Duodenal mucosa (tissue), 2 donors: ENCODE data around the gene LRGUK.

ENCODE experiments used
- H3K27ac ChIP-seq: one replicate; pipeline ENCODE4 v1.7.0; 2013; ENCODE audit warnings: low read depth, low read length
- H3K27me3 ChIP-seq, 2 donors: one replicate each; pipeline ENCODE4 v1.7.0; 2013; ENCODE audit warnings: low read length in 2 of 2, control low read depth in 1 of 2; ENCODE audit not compliant: insufficient read depth in 2 of 2, control insufficient read depth in 1 of 2
- H3K36me3 ChIP-seq, 2 donors: one replicate each; pipeline ENCODE4 v1.7.0; 2013; ENCODE audit warnings: low read length in 2 of 2, control low read depth in 1 of 2; ENCODE audit not compliant: insufficient read depth in 2 of 2, control insufficient read depth in 1 of 2
- H3K4me1 ChIP-seq, 2 donors: one replicate each; pipeline ENCODE4 v1.7.0; 2013; ENCODE audit warnings: low read length in 2 of 2, control low read depth in 1 of 2; ENCODE audit not compliant: insufficient read depth in 2 of 2, control insufficient read depth in 1 of 2
- H3K4me3 ChIP-seq, 2 donors: one replicate each; pipeline ENCODE4 v1.7.0; 2013; ENCODE audit warnings: low read length in 2 of 2, low read depth in 1 of 2
- H3K9ac ChIP-seq, 2 donors: one replicate each; pipeline ENCODE4 v1.7.0; 2013; ENCODE audit warnings: low read length in 2 of 2, low read depth in 1 of 2
- H3K9me3 ChIP-seq, 2 donors: one replicate each; pipeline ENCODE4 v1.7.0; 2013; ENCODE audit warnings: low read length in 2 of 2, control low read depth in 1 of 2; ENCODE audit not compliant: control insufficient read depth in 1 of 2

Gene LRGUK

GRCh38 chr7:134278502-134279153 is 151.5 kb downstream of the LRGUK start:
- Histone ChIP-seq H3K27me3 (peaks cover 0 to 1% of the 10 kb centered on the region in 2 donors), H3K36me3 (no peaks in the 10 kb centered on the region), H3K9me3 (no peaks in the 10 kb centered on the region), H3K4me1 (no peaks in the 10 kb centered on the region), H3K9ac (no peak overlapping the region), H3K4me3 (no peak overlapping the region), H3K27ac (no peak overlapping the region)

- peaks cover 0 to 5% of the 10 kb centered on the region in 2 donors for H3K27me3 ChIP-seq
- no peak overlapping the region for H3K4me3 ChIP-seq
- H3K4me1 ChIP-seq = no peaks in the 10 kb centered on the region
- no peak overlapping the region for H3K9ac ChIP-seq
- H3K9me3 ChIP-seq = no peaks in the 10 kb centered on the region
- H3K27ac ChIP-seq = no peak overlapping the region
- H3K36me3 ChIP-seq = no peaks in the 10 kb centered on the region
Observed at GRCh38 chr7:134279336-134279735, 152.2 kb downstream of the LRGUK start.

- Histone ChIP-seq H3K4me1 (no peaks in the 10 kb centered on the region), H3K9ac (no peak overlapping the region), H3K27ac (no peak overlapping the region), H3K4me3 (no peak overlapping the region), H3K27me3 (peaks cover 0 to 5% of the 10 kb centered on the region in 2 donors), H3K9me3 (no peaks in the 10 kb centered on the region), H3K36me3 (no peaks in the 10 kb centered on the region)
Observed at GRCh38 chr7:134279898-134280297, 152.8 kb downstream of the LRGUK start.

- no peaks in the 10 kb centered on the region for H3K4me1 ChIP-seq
- peaks cover 0 to 5% of the 10 kb centered on the region in 2 donors for H3K27me3 ChIP-seq
- H3K27ac ChIP-seq = no peak overlapping the region
- no peak overlapping the region for H3K4me3 ChIP-seq
- H3K9me3 ChIP-seq = no peaks in the 10 kb centered on the region
- no peaks in the 10 kb centered on the region for H3K36me3 ChIP-seq
- no peak overlapping the region for H3K9ac ChIP-seq
Observed at GRCh38 chr7:134280508-134280907, 153.4 kb downstream of the LRGUK start.

GRCh38 chr7:134284011-134284410 is 156.9 kb downstream of the LRGUK start:
- no peak overlapping the region for H3K27ac ChIP-seq
- no peaks in the 10 kb centered on the region for H3K9me3 ChIP-seq
- no peak overlapping the region for H3K9ac ChIP-seq
- H3K36me3 ChIP-seq = no peaks in the 10 kb centered on the region
- H3K27me3 ChIP-seq = peaks cover 0 to 5% of the 10 kb centered on the region in 2 donors
- no peak overlapping the region for H3K4me3 ChIP-seq
- no peaks in the 10 kb centered on the region for H3K4me1 ChIP-seq

- Histone ChIP-seq H3K27ac (no peak overlapping the region), H3K36me3 (no peaks in the 10 kb centered on the region), H3K27me3 (peaks cover 0 to 5% of the 10 kb centered on the region in 2 donors), H3K4me1 (no peaks in the 10 kb centered on the region), H3K9ac (no peak overlapping the region), H3K4me3 (no peak overlapping the region), H3K9me3 (no peaks in the 10 kb centered on the region)
Observed at GRCh38 chr7:134284952-134285351, 157.8 kb downstream of the LRGUK start.

GRCh38 chr7:134287916-134288659 is 160.9 kb downstream of the LRGUK start:
- no peak overlapping the region for H3K27ac ChIP-seq
- H3K9ac ChIP-seq = no peak overlapping the region

GRCh38 chr7:134289423-134289822 is 162.3 kb downstream of the LRGUK start:
- no peaks in the 10 kb centered on the region for H3K9me3 ChIP-seq
- no peak overlapping the region for H3K27ac ChIP-seq
- H3K9ac ChIP-seq = no peak overlapping the region
- H3K4me3 ChIP-seq = no peak overlapping the region
- no peaks in the 10 kb centered on the region for H3K4me1 ChIP-seq
- H3K36me3 ChIP-seq = peaks cover 0 to 4% of the 10 kb centered on the region in 2 donors
- no peaks in the 10 kb centered on the region for H3K27me3 ChIP-seq

More at GRCh38 chr7:134287916-134288659, 160.9 kb downstream of the LRGUK start:
- Histone ChIP-seq H3K4me1 (no peaks in the 10 kb centered on the region), H3K4me3 (no peak overlapping the region), H3K36me3 (no peaks in the 10 kb centered on the region), H3K9me3 (no peaks in the 10 kb centered on the region), H3K27me3 (peaks cover 0 to 5% of the 10 kb centered on the region in 2 donors)

GRCh38 chr7:134289841-134290240 is 162.7 kb downstream of the LRGUK start:
- Histone ChIP-seq H3K9ac (no peak overlapping the region), H3K27me3 (no peaks in the 10 kb centered on the region), H3K36me3 (peaks cover 0 to 8% of the 10 kb centered on the region in 2 donors), H3K9me3 (no peaks in the 10 kb centered on the region), H3K27ac (no peak overlapping the region), H3K4me1 (no peaks in the 10 kb centered on the region), H3K4me3 (no peak overlapping the region)

GRCh38 chr7:134290286-134290685 is 163.1 kb downstream of the LRGUK start:
- Histone ChIP-seq H3K9ac (no peak overlapping the region), H3K36me3 (peaks cover 0 to 12% of the 10 kb centered on the region in 2 donors), H3K4me1 (no peaks in the 10 kb centered on the region), H3K9me3 (no peaks in the 10 kb centered on the region), H3K27me3 (no peaks in the 10 kb centered on the region), H3K27ac (no peak overlapping the region), H3K4me3 (no peak overlapping the region)
